ENCODE data around the gene STAG1.

DNA sequence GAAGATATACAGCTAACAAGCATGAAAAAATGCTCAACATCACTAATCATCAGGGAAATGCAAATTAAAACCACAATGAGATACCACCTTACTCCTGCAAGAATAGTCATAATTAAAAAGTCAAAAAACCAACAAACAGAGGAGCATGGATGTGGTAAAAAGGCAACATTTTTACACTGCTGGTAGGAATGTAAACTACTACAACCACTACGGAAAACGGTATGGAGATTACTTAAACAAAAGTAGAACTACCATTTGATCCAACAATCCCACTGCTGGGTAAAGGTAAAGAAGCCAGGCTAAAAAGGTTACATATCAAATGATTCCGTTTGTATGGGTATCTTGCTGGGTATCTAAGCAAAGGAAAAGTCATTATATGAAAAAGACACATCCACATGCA is 53.8 kb downstream of the STAG1 start:
- TF ChIP-seq CTCF (IDR thresholded peaks at IDR 0.05) (no peak), POLR2A (IDR thresholded peaks at IDR 0.05) (no peak)

All from body of pancreas (tissue), 4 donors.